Neural cell (in vitro differentiated cells): ENCODE data around the gene SLC2A1. TPM values are rescaled to one million over a fixed set of nuclear protein-coding genes. Genes with fewer than 3 reads are reported as not detected.

ENCODE experiments used
- H2AFZ ChIP-seq: fragments of 200-600, 300-800 bp; sonication (generic), shearing (Covaris generic); 2 replicates; pipeline ENCODE4 v1.6.0; 2014; ENCODE audit warnings: low read depth, mild to moderate bottlenecking, antibody characterized with exemption, low read length, moderate library complexity
- H3F3A ChIP-seq: fragments of 200-600 bp; shearing (Covaris generic); 2 replicates; pipeline ENCODE4 v1.6.1; 2016; ENCODE audit warnings: mild to moderate bottlenecking, moderate library complexity, mixed read lengths, antibody characterized with exemption, low read length; ENCODE audit not compliant: insufficient read depth, poor library complexity, severe bottlenecking
- H3K27ac ChIP-seq: fragments of 200-600, 300-800 bp; sonication (generic), shearing (Covaris generic); 2 replicates; pipeline ENCODE4 v1.5.1; 2014; ENCODE audit warnings: mild to moderate bottlenecking, low read length, moderate library complexity
- H3K27me3 ChIP-seq: fragments of 300-800, 200-600 bp; sonication (generic), shearing (Covaris generic); 2 replicates; pipeline ENCODE4 v1.6.0; 2014; ENCODE audit warnings: mild to moderate bottlenecking, low read depth, low read length, moderate library complexity; ENCODE audit not compliant: insufficient read depth
- H3K36me3 ChIP-seq: fragments of 300-800, 200-600 bp; sonication (generic), shearing (Covaris generic); 2 replicates; pipeline ENCODE4 v1.5.1; 2014; ENCODE audit warnings: mild to moderate bottlenecking, antibody characterized with exemption, low read length, moderate library complexity; ENCODE audit not compliant: insufficient read depth
- H3K4me2 ChIP-seq: fragments of 300-800, 200-600 bp; sonication (generic), shearing (Covaris generic); 2 replicates; pipeline ENCODE4 v1.6.0; 2014; ENCODE audit warnings: mild to moderate bottlenecking, low read length
- H3K4me3 ChIP-seq: fragments of 300-800, 200-600 bp; sonication (generic), shearing (Covaris generic); 2 replicates; pipeline ENCODE4 v1.5.1; 2014; ENCODE audit warnings: mild to moderate bottlenecking, low read length, moderate library complexity
- H3K79me2 ChIP-seq: fragments of 200-600 bp; shearing (Covaris generic); replicated peaks from 2 replicates; pipeline ENCODE4 v1.6.0; 2014; ENCODE audit warnings: mild to moderate bottlenecking, low read length, moderate library complexity; ENCODE audit not compliant: insufficient read depth
- H3K9ac ChIP-seq: fragments of 300-800, 200-600 bp; sonication (generic), shearing (Covaris generic); 2 replicates; pipeline ENCODE4 v1.6.1; 2016; ENCODE audit warnings: mild to moderate bottlenecking, low read length, mixed read lengths
- H3K9me2 ChIP-seq: fragments of 200-600 bp; shearing (Covaris generic); 2 replicates; pipeline ENCODE4 v1.6.1; 2016; ENCODE audit warnings: mild to moderate bottlenecking, low read length, mixed read lengths; ENCODE audit not compliant: insufficient read depth
- H3K9me3 ChIP-seq: fragments of 200-600, 300-800 bp; sonication (generic), shearing (Covaris generic); 2 replicates; pipeline ENCODE4 v1.6.1; 2016; ENCODE audit warnings: mild to moderate bottlenecking, mixed run types, low read length, moderate library complexity, mixed read lengths
- H4K20me1 ChIP-seq: fragments of 200-600 bp; shearing (Covaris generic); 2 replicates; pipeline ENCODE4 v1.6.1; 2016; ENCODE audit warnings: mild to moderate bottlenecking, mixed run types; ENCODE audit not compliant: insufficient read depth
- EP300 ChIP-seq: fragments of 450-650 bp; conservative IDR thresholded peaks from 2 replicates; pipeline ENCODE4 v1.6.1; 2014; ENCODE audit warnings: antibody characterized with exemption, mild to moderate bottlenecking, moderate library complexity; ENCODE audit not compliant: poor library complexity, severe bottlenecking
- EZH2 ChIP-seq: fragments of 200-600, 300-800 bp; shearing (Covaris generic), sonication (generic); IDR thresholded peaks from 2 replicates; pipeline ENCODE4 v1.6.1; 2014; ENCODE audit warnings: antibody characterized with exemption, low read length, borderline replicate concordance, mild to moderate bottlenecking; ENCODE audit not compliant: insufficient read depth, poor library complexity, severe bottlenecking
- MXI1 ChIP-seq: fragments of 450-650 bp; conservative IDR thresholded peaks from 2 replicates; pipeline ENCODE4 v1.6.1; 2014; ENCODE audit warnings: antibody characterized with exemption, mild to moderate bottlenecking; ENCODE audit not compliant: poor library complexity, severe bottlenecking
- POLR2AphosphoS5 ChIP-seq: IDR thresholded peaks from 2 replicates; pipeline ENCODE4 v1.6.1; 2012
- RAD21 ChIP-seq: fragments of 450-650 bp; conservative IDR thresholded peaks from 2 replicates; pipeline ENCODE4 v1.6.1; 2014; ENCODE audit warnings: antibody characterized with exemption, mild to moderate bottlenecking, moderate library complexity
- SMC3 ChIP-seq: fragments of 450-650 bp; conservative IDR thresholded peaks from 2 replicates; pipeline ENCODE4 v1.6.1; 2014; ENCODE audit warnings: antibody characterized with exemption, mild to moderate bottlenecking, moderate library complexity; ENCODE audit not compliant: poor library complexity
- TAF1 ChIP-seq: IDR thresholded peaks from 2 replicates; pipeline ENCODE4 v1.6.1; 2012; ENCODE audit warnings: low read depth
- polyA plus RNA-seq: library from polyadenylated mRNA; depleted of rRNA; stranded (reverse); fragments of >200 nt; gene quantifications from 2 replicates; pipeline ENCODE4 v1.2.3, GENCODE V29; 2014
- TF ChIP-seq, protein P1 (sequence below): fragments of 450-650 bp; IDR thresholded peaks from 2 replicates; pipeline ENCODE4 v1.5.1; 2014; ENCODE audit warnings: antibody characterized with exemption, mild to moderate bottlenecking, moderate library complexity; ENCODE audit not compliant: poor library complexity, severe bottlenecking
- TF ChIP-seq, protein P2 (sequence below): IDR thresholded peaks from 2 replicates; pipeline ENCODE4 v1.6.1; 2012; ENCODE audit warnings: borderline replicate concordance

SLC2A1 gene
- polyA plus RNA-seq, 1 donor from 2014 or later = 39.4 TPM

DNA sequence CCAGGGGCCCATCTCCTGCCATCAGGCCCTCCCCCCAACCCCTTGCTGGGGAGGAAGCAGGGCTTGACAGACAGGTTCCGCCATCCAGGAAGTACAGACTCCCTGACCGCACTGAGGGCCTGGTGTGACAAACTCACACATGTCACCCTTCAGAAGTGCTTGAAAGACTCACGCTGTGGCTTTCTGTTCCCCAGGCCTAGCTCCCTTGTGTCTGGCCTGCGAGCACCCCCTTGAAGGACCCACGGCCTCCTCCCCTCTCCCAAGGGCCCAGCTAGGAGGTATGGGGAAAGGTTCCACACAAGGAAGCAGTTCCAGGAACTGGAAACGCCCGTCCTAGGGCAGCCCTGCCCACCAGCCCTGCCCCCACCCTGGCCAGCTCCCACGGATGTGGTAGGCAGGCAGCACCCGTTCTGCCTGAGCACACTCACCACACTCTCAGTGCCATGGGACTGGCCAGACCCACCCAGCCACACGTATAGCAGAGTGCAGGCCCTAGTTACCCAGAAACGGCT is 26.7 kb downstream of the SLC2A1 start:
- TF ChIP-seq EZH2 = no peak
- TF ChIP-seq, protein P1, sequence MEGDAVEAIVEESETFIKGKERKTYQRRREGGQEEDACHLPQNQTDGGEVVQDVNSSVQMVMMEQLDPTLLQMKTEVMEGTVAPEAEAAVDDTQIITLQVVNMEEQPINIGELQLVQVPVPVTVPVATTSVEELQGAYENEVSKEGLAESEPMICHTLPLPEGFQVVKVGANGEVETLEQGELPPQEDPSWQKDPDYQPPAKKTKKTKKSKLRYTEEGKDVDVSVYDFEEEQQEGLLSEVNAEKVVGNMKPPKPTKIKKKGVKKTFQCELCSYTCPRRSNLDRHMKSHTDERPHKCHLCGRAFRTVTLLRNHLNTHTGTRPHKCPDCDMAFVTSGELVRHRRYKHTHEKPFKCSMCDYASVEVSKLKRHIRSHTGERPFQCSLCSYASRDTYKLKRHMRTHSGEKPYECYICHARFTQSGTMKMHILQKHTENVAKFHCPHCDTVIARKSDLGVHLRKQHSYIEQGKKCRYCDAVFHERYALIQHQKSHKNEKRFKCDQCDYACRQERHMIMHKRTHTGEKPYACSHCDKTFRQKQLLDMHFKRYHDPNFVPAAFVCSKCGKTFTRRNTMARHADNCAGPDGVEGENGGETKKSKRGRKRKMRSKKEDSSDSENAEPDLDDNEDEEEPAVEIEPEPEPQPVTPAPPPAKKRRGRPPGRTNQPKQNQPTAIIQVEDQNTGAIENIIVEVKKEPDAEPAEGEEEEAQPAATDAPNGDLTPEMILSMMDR = no peak
- TF ChIP-seq MXI1 = no peak
- no peak for TF ChIP-seq TAF1
- TF ChIP-seq POLR2AphosphoS5 = no peak
- TF ChIP-seq EP300 = no peak
- TF ChIP-seq, protein P2, sequence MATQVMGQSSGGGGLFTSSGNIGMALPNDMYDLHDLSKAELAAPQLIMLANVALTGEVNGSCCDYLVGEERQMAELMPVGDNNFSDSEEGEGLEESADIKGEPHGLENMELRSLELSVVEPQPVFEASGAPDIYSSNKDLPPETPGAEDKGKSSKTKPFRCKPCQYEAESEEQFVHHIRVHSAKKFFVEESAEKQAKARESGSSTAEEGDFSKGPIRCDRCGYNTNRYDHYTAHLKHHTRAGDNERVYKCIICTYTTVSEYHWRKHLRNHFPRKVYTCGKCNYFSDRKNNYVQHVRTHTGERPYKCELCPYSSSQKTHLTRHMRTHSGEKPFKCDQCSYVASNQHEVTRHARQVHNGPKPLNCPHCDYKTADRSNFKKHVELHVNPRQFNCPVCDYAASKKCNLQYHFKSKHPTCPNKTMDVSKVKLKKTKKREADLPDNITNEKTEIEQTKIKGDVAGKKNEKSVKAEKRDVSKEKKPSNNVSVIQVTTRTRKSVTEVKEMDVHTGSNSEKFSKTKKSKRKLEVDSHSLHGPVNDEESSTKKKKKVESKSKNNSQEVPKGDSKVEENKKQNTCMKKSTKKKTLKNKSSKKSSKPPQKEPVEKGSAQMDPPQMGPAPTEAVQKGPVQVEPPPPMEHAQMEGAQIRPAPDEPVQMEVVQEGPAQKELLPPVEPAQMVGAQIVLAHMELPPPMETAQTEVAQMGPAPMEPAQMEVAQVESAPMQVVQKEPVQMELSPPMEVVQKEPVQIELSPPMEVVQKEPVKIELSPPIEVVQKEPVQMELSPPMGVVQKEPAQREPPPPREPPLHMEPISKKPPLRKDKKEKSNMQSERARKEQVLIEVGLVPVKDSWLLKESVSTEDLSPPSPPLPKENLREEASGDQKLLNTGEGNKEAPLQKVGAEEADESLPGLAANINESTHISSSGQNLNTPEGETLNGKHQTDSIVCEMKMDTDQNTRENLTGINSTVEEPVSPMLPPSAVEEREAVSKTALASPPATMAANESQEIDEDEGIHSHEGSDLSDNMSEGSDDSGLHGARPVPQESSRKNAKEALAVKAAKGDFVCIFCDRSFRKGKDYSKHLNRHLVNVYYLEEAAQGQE = no peak
- no peak for TF ChIP-seq RAD21
- no peak for TF ChIP-seq SMC3

DNA sequence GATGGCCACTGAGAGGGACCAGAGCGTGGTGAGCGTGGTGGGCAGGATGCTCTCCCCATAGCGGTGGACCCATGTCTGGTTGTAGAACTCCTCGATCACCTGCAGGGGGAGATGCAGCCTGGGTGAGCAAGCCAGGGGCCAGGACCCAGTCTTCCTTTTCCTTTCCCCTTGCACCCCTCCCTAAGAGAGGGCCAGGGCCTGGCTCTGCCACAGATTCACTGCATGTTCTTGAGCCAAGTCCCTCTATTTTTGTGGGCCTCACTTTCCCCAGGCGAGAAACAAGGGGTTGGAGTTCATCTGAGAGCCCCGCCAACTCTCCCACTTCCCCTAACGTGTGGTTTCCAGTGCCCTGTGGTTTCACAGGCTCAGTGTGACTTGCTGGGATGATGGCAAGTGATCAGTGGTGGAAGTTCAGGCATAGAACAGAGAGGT is 27.5 kb downstream of the SLC2A1 start:
- Histone ChIP-seq H3K9me2 (no peaks in the 10 kb centered on the region), H3K9me3 (no peaks in the 10 kb centered on the region), H3K9ac (no peak overlapping the region), H3K27ac (no peak overlapping the region), H2AFZ (no peak overlapping the region), H3K27me3 (no peaks in the 10 kb centered on the region), H4K20me1 (no peaks in the 10 kb centered on the region), H3K79me2 (peaks cover 6% of the 10 kb centered on the region), H3K36me3 (peaks cover 4% of the 10 kb centered on the region), H3K4me3 (no peak overlapping the region), H3K4me2 (no peak overlapping the region), H3F3A (no peaks in the 10 kb centered on the region)
- TF ChIP-seq RAD21 (no peak), TAF1 (no peak), MXI1 (no peak), EP300 (no peak), EZH2 (no peak), POLR2AphosphoS5 (no peak), SMC3 (no peak)
- TF ChIP-seq, protein P1 = no peak
- TF ChIP-seq, protein P2 = no peak

More for the DNA sequence above, 26.7 kb downstream of the SLC2A1 start:
- Histone ChIP-seq H3F3A (no peaks in the 10 kb centered on the region), H3K27me3 (no peaks in the 10 kb centered on the region), H3K4me2 (no peak overlapping the region), H4K20me1 (no peaks in the 10 kb centered on the region), H3K79me2 (peaks cover 6% of the 10 kb centered on the region), H3K9ac (no peak overlapping the region), H3K9me3 (no peaks in the 10 kb centered on the region), H2AFZ (no peak overlapping the region), H3K36me3 (peaks cover 4% of the 10 kb centered on the region), H3K9me2 (no peaks in the 10 kb centered on the region), H3K4me3 (no peak overlapping the region), H3K27ac (no peak overlapping the region)
